GM12878 (cell line): ENCODE results near the gene GGN. TPM values are rescaled to one million over a fixed set of nuclear protein-coding genes. Genes with fewer than 3 reads are reported as not detected.

Experiments used
- EED ChIP-seq: sonication (generic); IDR thresholded peaks from 2 replicates; pipeline ENCODE4 v1.6.1; 2016; ENCODE audit warnings: antibody characterized with exemption, low read depth
- JUNB ChIP-seq: IDR thresholded peaks from 2 replicates; pipeline ENCODE4 v1.6.1; 2016; ENCODE audit warnings: antibody characterized with exemption, mild to moderate bottlenecking
- KAT2A ChIP-seq: conservative IDR thresholded peaks from 2 replicates; pipeline ENCODE4 v1.6.1; 2011; ENCODE audit warnings: low read depth, low read length; ENCODE audit not compliant: control insufficient read depth
- PAX8 ChIP-seq: fragments of 450-650 bp; IDR thresholded peaks from 2 replicates; pipeline ENCODE4 v1.6.1; 2017; ENCODE audit warnings: mild to moderate bottlenecking, moderate library complexity
- SMARCA5 ChIP-seq: fragments of 450-650 bp; IDR thresholded peaks from 2 replicates; pipeline ENCODE4 v1.6.1; 2017; ENCODE audit warnings: mild to moderate bottlenecking
- TCF7 ChIP-seq: IDR thresholded peaks from 2 replicates; pipeline ENCODE4 v1.6.1; 2014; ENCODE audit warnings: antibody characterized with exemption, borderline replicate concordance
- polyA plus RNA-seq, 11 experiments: library from polyadenylated mRNA; depleted of rRNA in 4 of 11; unstranded in 6 of 11; stranded (reverse) in 5 of 11; fragments of >200 nt; fragmentation: Nextera tagmentation in 4 of 11; fragmentation: Illumina TruSeq in 1 of 11; extraction: Ambion mirVana in 4 of 11; extraction: Trizol in 1 of 11; gene quantifications; 1 replicate in 1 of 11; 2 replicates in 10 of 11; pipeline versions ENCODE4 v1.2.1 to v1.2.3, GENCODE V29; 2011 to 2016; ENCODE audit warnings: inconsistent platforms in 2 of 11, missing spikeins in 2 of 11, low read depth in 1 of 11
- total RNA-seq, 4 experiments: library from RNA; depleted of rRNA in 3 of 4; stranded (reverse); fragments of >200 nt in 3 of 4; fragmentation: Illumina TruSeq in 1 of 4; extraction: Trizol in 1 of 4; gene quantifications; 2 replicates each; pipeline versions ENCODE4 v1.2.1 to v1.2.3, GENCODE V29; 2013 to 2021
- TF ChIP-seq, protein P1 (sequence below): fragments of 450-650 bp; IDR thresholded peaks from 2 replicates; pipeline ENCODE4 v1.6.1; 2018; ENCODE audit warnings: mild to moderate bottlenecking, low read depth, moderate library complexity; ENCODE audit not compliant: partially characterized antibody

GGN gene
- total and polyA plus RNA-seq, 10 of the 15 experiments (the other 5 are each of a cell fraction or from before 2014, with no cell fraction given) = not detected

- TF ChIP-seq, protein P1, sequence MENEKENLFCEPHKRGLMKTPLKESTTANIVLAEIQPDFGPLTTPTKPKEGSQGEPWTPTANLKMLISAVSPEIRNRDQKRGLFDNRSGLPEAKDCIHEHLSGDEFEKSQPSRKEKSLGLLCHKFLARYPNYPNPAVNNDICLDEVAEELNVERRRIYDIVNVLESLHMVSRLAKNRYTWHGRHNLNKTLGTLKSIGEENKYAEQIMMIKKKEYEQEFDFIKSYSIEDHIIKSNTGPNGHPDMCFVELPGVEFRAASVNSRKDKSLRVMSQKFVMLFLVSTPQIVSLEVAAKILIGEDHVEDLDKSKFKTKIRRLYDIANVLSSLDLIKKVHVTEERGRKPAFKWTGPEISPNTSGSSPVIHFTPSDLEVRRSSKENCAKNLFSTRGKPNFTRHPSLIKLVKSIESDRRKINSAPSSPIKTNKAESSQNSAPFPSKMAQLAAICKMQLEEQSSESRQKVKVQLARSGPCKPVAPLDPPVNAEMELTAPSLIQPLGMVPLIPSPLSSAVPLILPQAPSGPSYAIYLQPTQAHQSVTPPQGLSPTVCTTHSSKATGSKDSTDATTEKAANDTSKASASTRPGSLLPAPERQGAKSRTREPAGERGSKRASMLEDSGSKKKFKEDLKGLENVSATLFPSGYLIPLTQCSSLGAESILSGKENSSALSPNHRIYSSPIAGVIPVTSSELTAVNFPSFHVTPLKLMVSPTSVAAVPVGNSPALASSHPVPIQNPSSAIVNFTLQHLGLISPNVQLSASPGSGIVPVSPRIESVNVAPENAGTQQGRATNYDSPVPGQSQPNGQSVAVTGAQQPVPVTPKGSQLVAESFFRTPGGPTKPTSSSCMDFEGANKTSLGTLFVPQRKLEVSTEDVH = no peak
- no peak for TF ChIP-seq TCF7
- no peak for TF ChIP-seq KAT2A
- no peak for TF ChIP-seq JUNB
- no peak for TF ChIP-seq PAX8
- TF ChIP-seq EED = no peak
- TF ChIP-seq SMARCA5 = no peak
Observed at GRCh38 chr19:38335949-38336637, 51.7 kb downstream of the GGN start (continued).

Other genes with a start within 250 kb of the GGN start
Only the 7 nearest of the 14 such genes appear.
- 1.1 and 1.2 TPM in 2 replicates for gene KCNK6, start 68.2 kb downstream of the GGN start, total RNA-seq (2014; rRNA removed)
- gene KCNK6, start 68.2 kb downstream of the GGN start, total RNA-seq (2014; rRNA removed; fragmentation: Illumina TruSeq; extraction: Trizol) = 0.74 and 1.1 TPM in 2 replicates
- 0.98 and 1.1 TPM in 2 replicates for gene KCNK6, start 68.2 kb downstream of the GGN start, total RNA-seq (2021)
- gene KCNK6, start 68.2 kb downstream of the GGN start, polyA plus RNA-seq (2011; rRNA removed) = 0.04 TPM in 2 replicates
- gene KCNK6, start 68.2 kb downstream of the GGN start, polyA plus RNA-seq (2014; fragmentation: Illumina TruSeq; extraction: Trizol) = 0.98 and 1.4 TPM in 2 replicates
- under 1 TPM; 0.47 to 0.57 TPM for gene KCNK6, start 68.2 kb downstream of the GGN start, polyA plus RNA-seq (2014; fragmentation: Nextera tagmentation; extraction: Ambion mirVana)
- gene KCNK6, start 68.2 kb downstream of the GGN start, polyA plus RNA-seq (2014; rRNA removed) = 1.4 TPM in 2 replicates
- gene KCNK6, start 68.2 kb downstream of the GGN start, polyA plus RNA-seq (2016; fragmentation: Nextera tagmentation; extraction: Ambion mirVana) = 1 to 10 TPM in 1 of 2 experiments, under 1 TPM in 1; 0.91 to 1.3 TPM
- gene CATSPERG, start 52.2 kb downstream of the GGN start, total RNA-seq (2014; rRNA removed) = 0.56 and 0.65 TPM in 2 replicates
- gene CATSPERG, start 52.2 kb downstream of the GGN start, total RNA-seq (2014; rRNA removed; fragmentation: Illumina TruSeq; extraction: Trizol) = 0.76 and 1.2 TPM in 2 replicates
- gene CATSPERG, start 52.2 kb downstream of the GGN start, total RNA-seq (2021) = 1.2 and 1.7 TPM in 2 replicates
- 0.61 and 1.1 TPM in 2 replicates for gene CATSPERG, start 52.2 kb downstream of the GGN start, polyA plus RNA-seq (2011; rRNA removed)
- 0.15 and 0.98 TPM in 2 replicates for gene CATSPERG, start 52.2 kb downstream of the GGN start, polyA plus RNA-seq (2014; fragmentation: Illumina TruSeq; extraction: Trizol)
- gene CATSPERG, start 52.2 kb downstream of the GGN start, polyA plus RNA-seq (2014; fragmentation: Nextera tagmentation; extraction: Ambion mirVana) = under 1 TPM; 0.11 to 0.15 TPM
- 0.70 and 0.75 TPM in 2 replicates for gene CATSPERG, start 52.2 kb downstream of the GGN start, polyA plus RNA-seq (2014; rRNA removed)
- gene CATSPERG, start 52.2 kb downstream of the GGN start, polyA plus RNA-seq (2016; fragmentation: Nextera tagmentation; extraction: Ambion mirVana) = 1 to 10 TPM in 1 of 2 experiments, under 1 TPM in 1; 0.15 to 1.3 TPM
- 294 and 336 TPM in 2 replicates for gene PSMD8, start 13.5 kb downstream of the GGN start, total RNA-seq (2014; rRNA removed)
- 164 and 180 TPM in 2 replicates for gene PSMD8, start 13.5 kb downstream of the GGN start, total RNA-seq (2014; rRNA removed; fragmentation: Illumina TruSeq; extraction: Trizol)
- gene PSMD8, start 13.5 kb downstream of the GGN start, total RNA-seq (2021) = 180 and 189 TPM in 2 replicates
- gene PSMD8, start 13.5 kb downstream of the GGN start, polyA plus RNA-seq (2011; rRNA removed) = 235 and 409 TPM in 2 replicates
- 184 and 210 TPM in 2 replicates for gene PSMD8, start 13.5 kb downstream of the GGN start, polyA plus RNA-seq (2014; fragmentation: Illumina TruSeq; extraction: Trizol)
- gene PSMD8, start 13.5 kb downstream of the GGN start, polyA plus RNA-seq (2014; fragmentation: Nextera tagmentation; extraction: Ambion mirVana) = 10 to 100 TPM; 81.2 to 99.0 TPM
- 329 and 346 TPM in 2 replicates for gene PSMD8, start 13.5 kb downstream of the GGN start, polyA plus RNA-seq (2014; rRNA removed)
- gene PSMD8, start 13.5 kb downstream of the GGN start, polyA plus RNA-seq (2016; fragmentation: Nextera tagmentation; extraction: Ambion mirVana) = 100 to 1,000 TPM; 327 to 341 TPM
- 0.05 TPM in 1 of 2 replicates, not detected in the other for gene SPRED3, start 663 bp upstream of the GGN start, total RNA-seq (2014; rRNA removed)
- gene SPRED3, start 663 bp upstream of the GGN start, total RNA-seq (2014; rRNA removed; fragmentation: Illumina TruSeq; extraction: Trizol) = 0.23 and 0.27 TPM in 2 replicates
- 1.2 and 1.5 TPM in 2 replicates for gene SPRED3, start 663 bp upstream of the GGN start, total RNA-seq (2021)
- 0.61 and 0.79 TPM in 2 replicates for gene SPRED3, start 663 bp upstream of the GGN start, polyA plus RNA-seq (2011; rRNA removed)
- gene SPRED3, start 663 bp upstream of the GGN start, polyA plus RNA-seq (2014; fragmentation: Illumina TruSeq; extraction: Trizol) = 0.11 and 0.24 TPM in 2 replicates
- gene SPRED3, start 663 bp upstream of the GGN start, polyA plus RNA-seq (2014; fragmentation: Nextera tagmentation; extraction: Ambion mirVana) = under 1 TPM; 0.09 to 0.32 TPM
- gene SPRED3, start 663 bp upstream of the GGN start, polyA plus RNA-seq (2014; rRNA removed) = 0.31 and 0.88 TPM in 2 replicates
- under 1 TPM in 1 of 2 experiments, not detected in 1; 0.47 TPM for gene SPRED3, start 663 bp upstream of the GGN start, polyA plus RNA-seq (2016; fragmentation: Nextera tagmentation; extraction: Ambion mirVana)
- gene FAM98C, start 15.1 kb upstream of the GGN start, total RNA-seq (2014; rRNA removed) = 9.8 and 10.2 TPM in 2 replicates
- 6.8 and 7.0 TPM in 2 replicates for gene FAM98C, start 15.1 kb upstream of the GGN start, total RNA-seq (2014; rRNA removed; fragmentation: Illumina TruSeq; extraction: Trizol)
- 11.2 and 14.2 TPM in 2 replicates for gene FAM98C, start 15.1 kb upstream of the GGN start, total RNA-seq (2021)
- gene FAM98C, start 15.1 kb upstream of the GGN start, polyA plus RNA-seq (2011; rRNA removed) = 4.5 and 8.8 TPM in 2 replicates
- 1.7 and 3.5 TPM in 2 replicates for gene FAM98C, start 15.1 kb upstream of the GGN start, polyA plus RNA-seq (2014; fragmentation: Illumina TruSeq; extraction: Trizol)
- gene FAM98C, start 15.1 kb upstream of the GGN start, polyA plus RNA-seq (2014; fragmentation: Nextera tagmentation; extraction: Ambion mirVana) = 1 to 10 TPM; 1.4 to 2.3 TPM
- 17.1 and 23.5 TPM in 2 replicates for gene FAM98C, start 15.1 kb upstream of the GGN start, polyA plus RNA-seq (2014; rRNA removed)
- 10 to 100 TPM; 13.5 to 17.2 TPM for gene FAM98C, start 15.1 kb upstream of the GGN start, polyA plus RNA-seq (2016; fragmentation: Nextera tagmentation; extraction: Ambion mirVana)
- 4.8 and 5.7 TPM in 2 replicates for gene RASGRP4, start 38.2 kb upstream of the GGN start, total RNA-seq (2014; rRNA removed)
- 2.0 and 2.8 TPM in 2 replicates for gene RASGRP4, start 38.2 kb upstream of the GGN start, total RNA-seq (2014; rRNA removed; fragmentation: Illumina TruSeq; extraction: Trizol)
- 5.9 TPM in 2 replicates for gene RASGRP4, start 38.2 kb upstream of the GGN start, total RNA-seq (2021)
- gene RASGRP4, start 38.2 kb upstream of the GGN start, polyA plus RNA-seq (2011; rRNA removed) = 0.04 and 0.24 TPM in 2 replicates
- gene RASGRP4, start 38.2 kb upstream of the GGN start, polyA plus RNA-seq (2014; fragmentation: Illumina TruSeq; extraction: Trizol) = 4.2 and 5.5 TPM in 2 replicates
- under 1 TPM; 0.26 to 0.55 TPM for gene RASGRP4, start 38.2 kb upstream of the GGN start, polyA plus RNA-seq (2014; fragmentation: Nextera tagmentation; extraction: Ambion mirVana)
- 6.6 and 7.4 TPM in 2 replicates for gene RASGRP4, start 38.2 kb upstream of the GGN start, polyA plus RNA-seq (2014; rRNA removed)
- 1 to 10 TPM; 2.4 to 3.8 TPM for gene RASGRP4, start 38.2 kb upstream of the GGN start, polyA plus RNA-seq (2016; fragmentation: Nextera tagmentation; extraction: Ambion mirVana)
- gene RYR1, start 45.7 kb upstream of the GGN start, total RNA-seq (2014; rRNA removed) = 0.11 TPM in 2 replicates
- gene RYR1, start 45.7 kb upstream of the GGN start, total RNA-seq (2014; rRNA removed; fragmentation: Illumina TruSeq; extraction: Trizol) = 0.04 and 0.28 TPM in 2 replicates
- 0.28 and 0.88 TPM in 2 replicates for gene RYR1, start 45.7 kb upstream of the GGN start, total RNA-seq (2021)
- 0.03 and 0.07 TPM in 2 replicates for gene RYR1, start 45.7 kb upstream of the GGN start, polyA plus RNA-seq (2011; rRNA removed)
- gene RYR1, start 45.7 kb upstream of the GGN start, polyA plus RNA-seq (2014; fragmentation: Illumina TruSeq; extraction: Trizol) = 0.05 and 0.32 TPM in 2 replicates
- under 1 TPM; under 0.01 to 0.02 TPM for gene RYR1, start 45.7 kb upstream of the GGN start, polyA plus RNA-seq (2014; fragmentation: Nextera tagmentation; extraction: Ambion mirVana)
- 0.10 and 0.22 TPM in 2 replicates for gene RYR1, start 45.7 kb upstream of the GGN start, polyA plus RNA-seq (2014; rRNA removed)
- under 1 TPM in 1 of 2 experiments, not detected in 1; 0.04 TPM for gene RYR1, start 45.7 kb upstream of the GGN start, polyA plus RNA-seq (2016; fragmentation: Nextera tagmentation; extraction: Ambion mirVana)